HG02981 (cell line): Measurements from ENCODE around the gene C5orf58.

Source experiments
- ATAC-seq: cut with Tn5 transposase; IDR thresholded peaks from one replicate; pipeline ENCODE4 v1.9.1; 2021; ENCODE audit warnings: mild to moderate bottlenecking, moderate library complexity; ENCODE audit not compliant: unreplicated experiment

Gene C5orf58

GRCh38 chr5:170232786-170233185 lies at the start of gene C5orf58:
Gene C5orf58 (plus strand): TSS chr5:170232985. CDS start chr5:170234977, 1,992 bp downstream.
- ATAC-seq = no peak

- no peak for ATAC-seq
These were observed 48.7 kb upstream of the C5orf58 start for GRCh38 chr5:170183816-170184687.

- no peak for ATAC-seq
These were observed 48.0 kb upstream of the C5orf58 start for GRCh38 chr5:170184737-170185136.

GRCh38 chr5:170186156-170186555 lies 46.6 kb upstream of the C5orf58 start:
- ATAC-seq = no peak

- ATAC-seq = no peak
These were observed 45.9 kb upstream of the C5orf58 start for GRCh38 chr5:170186856-170187255.

GRCh38 chr5:170190436-170191134 lies 42.2 kb upstream of the C5orf58 start:
- no peak for ATAC-seq

GRCh38 chr5:170192829-170193228 lies 40.0 kb upstream of the C5orf58 start:
- ATAC-seq = no peak

GRCh38 chr5:170195961-170196360 lies 36.8 kb upstream of the C5orf58 start:
- no peak for ATAC-seq

- no peak for ATAC-seq
These were observed 31.9 kb upstream of the C5orf58 start for GRCh38 chr5:170200876-170201275.

GRCh38 chr5:170201311-170201710 lies 31.5 kb upstream of the C5orf58 start:
- no peak for ATAC-seq

GRCh38 chr5:170202117-170202516 lies 30.7 kb upstream of the C5orf58 start:
- no peak for ATAC-seq

GRCh38 chr5:170204202-170204601 lies 28.6 kb upstream of the C5orf58 start:
- ATAC-seq = no peak

GRCh38 chr5:170206216-170206615 lies 26.6 kb upstream of the C5orf58 start:
- ATAC-seq = no peak

- ATAC-seq = no peak
These were observed 25.8 kb upstream of the C5orf58 start for GRCh38 chr5:170206958-170207357.

- ATAC-seq = no peak
These were observed 21.0 kb upstream of the C5orf58 start for GRCh38 chr5:170211575-170212334.

- ATAC-seq = no peak
These were observed 16.4 kb upstream of the C5orf58 start for GRCh38 chr5:170216257-170216864.

- ATAC-seq = no peak
These were observed 15.0 kb upstream of the C5orf58 start for GRCh38 chr5:170217831-170218230.

GRCh38 chr5:170218726-170219125 lies 14.1 kb upstream of the C5orf58 start:
- ATAC-seq = no peak

GRCh38 chr5:170219615-170220014 lies 13.2 kb upstream of the C5orf58 start:
- no peak for ATAC-seq

- ATAC-seq = no peak
These were observed 12.6 kb upstream of the C5orf58 start for GRCh38 chr5:170220191-170220590.

- ATAC-seq = no peak
These were observed 11.5 kb upstream of the C5orf58 start for GRCh38 chr5:170221327-170221741.
